GM18520 (cell line): ENCODE measurements around the gene ZNF654.

Experiments used
- ATAC-seq: cut with Tn5 transposase; IDR thresholded peaks from one replicate; pipeline ENCODE4 v1.9.1; 2021; ENCODE audit not compliant: unreplicated experiment

The ZNF654 gene

DNA sequence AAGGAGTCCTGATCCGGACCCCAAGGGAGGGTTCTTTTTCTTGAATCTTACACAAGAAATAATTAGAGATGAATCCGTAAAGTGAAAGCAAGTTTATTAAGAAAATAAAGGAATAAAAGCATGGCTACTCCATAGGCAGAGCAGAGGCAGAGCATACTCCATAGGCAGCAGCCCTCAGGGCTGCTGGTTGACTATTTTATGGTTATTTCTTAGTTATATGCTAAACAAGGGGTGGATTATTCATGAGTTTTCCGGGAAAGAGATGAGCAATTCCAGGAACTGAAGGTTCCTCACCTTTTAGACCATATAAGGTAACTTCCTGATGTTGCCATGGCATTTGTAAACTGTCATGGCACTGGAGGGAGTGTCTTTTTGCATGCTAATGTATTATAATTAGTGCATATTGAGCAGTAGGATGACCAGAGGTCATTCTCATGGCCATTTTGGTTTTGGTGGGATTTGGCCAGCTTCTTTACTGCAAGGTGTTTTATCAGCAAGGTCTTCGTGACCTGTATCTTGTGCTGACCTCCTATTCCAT lies 132.9 kb downstream of the ZNF654 start:
- ATAC-seq, result no peak

GRCh38 chr3:88192631-88193030 lies 133.6 kb downstream of the ZNF654 start:
- no peak for ATAC-seq
